Fibroblast of pulmonary artery (primary cell): ENCODE results near the gene PBRM1.

Experiments
- DNase-seq: peaks from one replicate; pipeline ENCODE4 v3.0.0-alpha.2; 2010; ENCODE audit warnings: low read depth
- H3K4me3 ChIP-seq: replicated peaks from 2 replicates; pipeline ENCODE4 v1.5.1; 2011; ENCODE audit warnings: low read depth, mild to moderate bottlenecking, control low read depth, low read length, moderate library complexity
- TF ChIP-seq, protein P1 (sequence below): IDR thresholded peaks from 2 replicates; pipeline ENCODE4 v1.5.1; 2011; ENCODE audit warnings: mild to moderate bottlenecking, control low read depth, low read length, inconsistent platforms; ENCODE audit errors: missing control alignments

PBRM1 gene

DNA sequence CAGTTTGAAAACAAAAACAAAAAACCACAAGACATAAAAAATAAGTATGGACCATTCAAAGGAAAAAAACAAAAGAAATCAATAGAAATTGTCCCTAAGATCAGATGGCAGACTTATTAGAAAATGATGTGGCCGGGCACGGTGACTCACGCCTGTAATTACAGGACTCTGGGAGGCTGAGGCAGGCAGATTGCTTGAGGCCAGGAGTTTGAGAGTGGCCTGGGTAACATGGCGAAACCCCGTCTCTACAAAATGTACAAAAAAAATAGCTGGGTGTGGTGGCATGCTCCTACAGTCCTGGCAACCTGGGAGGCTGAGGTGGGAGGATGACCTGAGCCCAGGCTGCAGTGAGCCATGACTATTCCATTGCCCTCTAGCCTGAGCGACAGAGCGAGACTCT, 36.8 kb upstream of the PBRM1 start:
- no peak overlapping the region for H3K4me3 ChIP-seq
- no peak for DNase-seq
- TF ChIP-seq, protein P1, sequence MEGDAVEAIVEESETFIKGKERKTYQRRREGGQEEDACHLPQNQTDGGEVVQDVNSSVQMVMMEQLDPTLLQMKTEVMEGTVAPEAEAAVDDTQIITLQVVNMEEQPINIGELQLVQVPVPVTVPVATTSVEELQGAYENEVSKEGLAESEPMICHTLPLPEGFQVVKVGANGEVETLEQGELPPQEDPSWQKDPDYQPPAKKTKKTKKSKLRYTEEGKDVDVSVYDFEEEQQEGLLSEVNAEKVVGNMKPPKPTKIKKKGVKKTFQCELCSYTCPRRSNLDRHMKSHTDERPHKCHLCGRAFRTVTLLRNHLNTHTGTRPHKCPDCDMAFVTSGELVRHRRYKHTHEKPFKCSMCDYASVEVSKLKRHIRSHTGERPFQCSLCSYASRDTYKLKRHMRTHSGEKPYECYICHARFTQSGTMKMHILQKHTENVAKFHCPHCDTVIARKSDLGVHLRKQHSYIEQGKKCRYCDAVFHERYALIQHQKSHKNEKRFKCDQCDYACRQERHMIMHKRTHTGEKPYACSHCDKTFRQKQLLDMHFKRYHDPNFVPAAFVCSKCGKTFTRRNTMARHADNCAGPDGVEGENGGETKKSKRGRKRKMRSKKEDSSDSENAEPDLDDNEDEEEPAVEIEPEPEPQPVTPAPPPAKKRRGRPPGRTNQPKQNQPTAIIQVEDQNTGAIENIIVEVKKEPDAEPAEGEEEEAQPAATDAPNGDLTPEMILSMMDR = no peak

DNA sequence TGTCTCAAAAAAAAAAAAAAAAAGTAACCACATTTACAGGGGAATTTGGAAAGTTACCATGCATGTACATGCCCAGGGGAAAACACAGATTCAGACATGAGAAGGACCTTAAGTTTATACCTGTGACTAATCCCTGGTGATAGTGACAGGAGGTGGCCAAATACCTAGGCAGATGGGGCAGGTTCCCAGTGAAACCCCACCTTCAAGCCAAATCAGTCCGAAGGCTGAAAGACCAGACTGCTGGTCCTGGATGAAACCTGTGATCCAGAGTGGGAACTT, 36.0 kb upstream of the PBRM1 start:
- TF ChIP-seq, protein P1 = no peak
- no peak for DNase-seq
- H3K4me3 ChIP-seq = no peak overlapping the region

DNA sequence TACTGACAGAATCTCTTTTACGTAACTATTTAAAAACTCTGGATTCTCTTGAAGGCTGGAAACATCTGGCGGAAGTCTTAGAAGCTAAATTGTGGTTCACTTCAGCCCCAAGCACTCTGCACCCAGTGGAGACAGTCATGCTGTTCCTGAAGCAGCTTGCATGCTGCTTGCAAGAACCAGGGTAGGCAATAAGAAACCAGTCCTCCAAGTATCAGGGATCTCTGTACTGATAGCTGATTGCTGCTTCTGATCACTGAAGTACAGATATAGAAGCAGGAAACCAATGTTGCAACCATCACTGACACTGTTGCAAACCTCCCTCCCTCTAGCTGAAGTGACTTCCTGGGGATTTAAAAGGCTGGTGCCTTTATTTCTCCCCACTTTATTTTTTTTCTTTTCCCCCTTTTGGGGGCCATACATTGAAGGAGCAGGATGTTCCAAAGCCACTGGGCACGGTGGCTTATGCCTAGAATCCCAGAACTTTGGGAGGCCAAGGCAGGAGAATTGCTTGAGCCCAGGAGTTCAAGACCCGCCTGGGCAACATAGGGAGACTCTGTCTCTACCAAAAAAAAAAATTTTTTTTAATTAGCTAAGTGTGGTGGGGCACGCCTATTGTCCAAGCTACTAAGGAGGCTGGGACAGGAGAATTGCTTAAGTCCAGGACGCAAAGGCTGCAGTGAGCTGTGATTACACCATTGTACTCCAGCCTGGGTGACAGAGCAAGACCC, 35.5 kb upstream of the PBRM1 start:
- peak; percentile 18 for DNase-seq
- TF ChIP-seq, protein P1 = no peak
- no peak overlapping the region for H3K4me3 ChIP-seq

DNA sequence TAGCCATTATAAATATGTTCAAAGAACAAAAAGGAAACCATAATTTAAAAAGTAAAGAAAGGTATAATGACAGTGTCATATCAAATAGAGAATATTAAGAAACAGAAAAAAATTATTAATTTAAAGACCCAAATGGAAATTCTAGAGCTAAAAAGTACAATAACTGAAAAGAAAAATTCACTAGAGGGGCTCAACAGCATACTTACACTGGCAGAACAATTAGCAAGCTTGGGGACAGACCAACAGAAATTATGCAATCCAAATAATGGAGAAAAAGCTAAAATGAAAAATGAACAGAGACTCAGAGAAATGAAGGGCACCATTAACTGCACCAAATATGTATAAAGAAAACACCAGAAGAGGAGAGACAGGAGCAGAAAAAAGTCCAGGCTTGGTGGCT, 33.9 kb upstream of the PBRM1 start:
- H3K4me3 ChIP-seq = no peak overlapping the region
- TF ChIP-seq, protein P1 = no peak
- no peak for DNase-seq

DNA sequence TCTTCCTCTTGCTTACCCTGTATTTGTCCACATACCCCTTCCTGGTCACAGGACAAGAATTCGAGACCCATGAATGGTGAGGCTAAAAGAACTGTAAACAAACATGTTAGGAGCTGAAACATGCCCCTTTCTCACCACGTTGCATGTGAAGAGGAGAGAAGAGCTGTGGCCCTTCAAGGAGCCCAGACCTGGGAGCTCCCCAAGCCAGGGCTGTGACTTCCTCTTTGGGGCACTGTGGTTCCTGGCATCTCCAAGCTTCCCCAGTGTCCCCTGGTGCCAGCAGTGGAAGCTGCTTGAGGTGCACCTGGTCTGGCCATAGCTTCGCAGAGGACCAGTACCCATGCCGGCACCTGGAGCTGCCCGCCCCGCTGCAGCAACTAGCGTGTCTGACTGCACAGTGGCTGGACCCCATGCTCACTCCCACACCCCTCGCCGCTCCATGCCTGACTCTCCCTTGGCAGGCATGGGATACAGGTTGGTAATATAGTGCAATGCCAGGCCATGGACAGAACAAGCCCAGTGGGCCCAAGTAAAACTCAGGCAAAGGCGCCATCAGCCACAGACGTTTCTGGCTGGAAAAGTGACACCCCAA, 30.1 kb upstream of the PBRM1 start:
- no peak overlapping the region for H3K4me3 ChIP-seq
- TF ChIP-seq, protein P1 = no peak
- DNase-seq = no peak

DNA sequence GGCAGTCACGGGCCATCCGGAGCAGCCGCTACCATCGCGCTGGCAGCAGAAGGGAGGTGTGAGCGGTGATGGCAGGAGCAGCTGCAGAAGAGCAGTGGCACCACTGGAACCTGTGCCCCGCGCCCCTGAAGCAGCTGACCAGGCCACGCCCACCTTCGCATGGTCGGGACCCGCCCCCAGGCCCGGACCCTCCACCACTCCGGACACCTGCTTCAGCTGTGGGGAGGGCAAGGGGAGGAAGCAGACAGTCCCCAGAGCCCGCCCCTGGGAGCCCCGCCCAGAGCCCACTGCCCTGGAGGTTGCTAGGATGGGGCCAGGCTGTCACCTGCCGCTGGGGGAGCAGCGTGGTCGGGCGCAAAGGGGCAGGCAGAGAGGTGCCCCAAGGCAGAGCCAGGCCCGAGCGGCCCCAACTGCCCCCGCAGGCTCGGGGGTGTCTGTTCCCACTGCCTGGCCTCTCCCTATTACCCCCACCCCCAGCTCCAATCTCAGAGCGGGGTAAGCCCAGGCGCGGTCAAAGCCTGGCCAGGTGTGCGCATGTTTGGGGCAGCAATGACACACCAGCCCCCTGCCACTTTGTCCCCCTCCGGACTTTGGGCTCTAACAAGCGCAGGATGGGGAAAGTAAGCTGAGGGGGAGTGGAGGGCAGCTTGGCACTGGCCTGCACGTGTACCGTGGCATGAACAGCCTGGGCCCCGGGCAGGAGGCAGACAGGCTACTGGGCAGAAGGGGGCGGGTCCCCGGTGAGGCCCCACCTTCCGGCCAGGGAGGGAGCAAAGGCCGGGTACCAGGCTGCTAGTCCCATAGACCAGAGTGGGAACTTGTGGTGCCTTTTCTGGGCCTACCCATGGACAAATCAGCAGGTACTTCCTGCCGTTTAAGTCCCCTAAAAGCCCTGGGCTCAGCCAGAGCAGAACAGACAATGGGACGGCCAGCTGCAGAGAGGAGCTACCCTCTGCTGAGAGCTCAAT, 28.9 kb upstream of the PBRM1 start:
- DNase-seq = no peak
- TF ChIP-seq, protein P1 = no peak
- no peak overlapping the region for H3K4me3 ChIP-seq
